Nephron progenitor cell (in vitro differentiated cells): ENCODE results near the gene ZNF580.

ENCODE experiments used
- DNase-seq: peaks from one replicate; pipeline ENCODE4 v3.0.0; 2021
- H3K27ac Mint-ChIP-seq: 2 replicates; pipeline ENCODE4 v1.8.0; 2021; ENCODE audit warnings: mild to moderate bottlenecking, moderate library complexity, mixed read lengths
- H3K27me3 Mint-ChIP-seq: 2 replicates; pipeline ENCODE4 v1.8.0; 2021; ENCODE audit warnings: mild to moderate bottlenecking, low read depth, mixed read lengths; ENCODE audit not compliant: poor library complexity
- H3K36me3 Mint-ChIP-seq: 2 replicates; pipeline ENCODE4 v1.8.0; 2021; ENCODE audit warnings: low read depth, mixed read lengths
- H3K4me1 Mint-ChIP-seq: 2 replicates; pipeline ENCODE4 v1.8.0; 2021; ENCODE audit warnings: mixed read lengths
- H3K4me3 Mint-ChIP-seq: 2 replicates; pipeline ENCODE4 v1.8.0; 2021; ENCODE audit warnings: mild to moderate bottlenecking, moderate library complexity, mixed read lengths
- H3K9me3 Mint-ChIP-seq: 2 replicates; pipeline ENCODE4 v1.8.0; 2021; ENCODE audit warnings: mild to moderate bottlenecking, moderate library complexity, mixed read lengths
- CTCF ChIP-seq: fragments of 200-600 bp; sonication (generic); IDR thresholded peaks from 2 replicates; pipeline ENCODE4 v1.5.0; 2021; ENCODE audit warnings: antibody characterized with exemption

The ZNF580 gene

DNA sequence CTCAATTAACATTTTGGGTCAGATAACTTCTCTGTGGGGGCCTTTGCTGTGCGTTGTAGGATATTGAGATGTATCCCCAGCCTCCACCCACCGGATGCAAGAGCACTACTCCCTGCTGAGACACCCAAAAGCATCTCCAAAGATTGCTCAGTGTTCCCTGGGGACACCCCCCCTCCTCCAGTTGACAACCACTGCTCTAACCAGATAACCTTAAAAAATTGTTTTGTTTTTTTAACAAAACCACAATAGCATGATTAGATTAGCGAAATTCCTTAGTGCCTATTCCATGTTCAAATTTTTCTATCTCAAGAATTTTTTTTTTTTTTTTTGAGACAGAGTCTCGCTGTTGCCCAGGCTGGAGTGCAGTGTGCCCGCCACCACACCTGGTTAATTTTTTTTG is 31.6 kb downstream of the ZNF580 start:
- DNase-seq, result no peak
- Mint-ChIP-seq H3K9me3 (no peaks in the 10 kb centered on the region), H3K4me1 (peaks cover 57% of the 10 kb centered on the region), H3K36me3 (peaks cover 32% of the 10 kb centered on the region), H3K4me3 (no peak overlapping the region), H3K27ac (peak overlapping the region; percentile 84), H3K27me3 (peaks cover 3% of the 10 kb centered on the region)
- no peak for TF ChIP-seq CTCF

DNA sequence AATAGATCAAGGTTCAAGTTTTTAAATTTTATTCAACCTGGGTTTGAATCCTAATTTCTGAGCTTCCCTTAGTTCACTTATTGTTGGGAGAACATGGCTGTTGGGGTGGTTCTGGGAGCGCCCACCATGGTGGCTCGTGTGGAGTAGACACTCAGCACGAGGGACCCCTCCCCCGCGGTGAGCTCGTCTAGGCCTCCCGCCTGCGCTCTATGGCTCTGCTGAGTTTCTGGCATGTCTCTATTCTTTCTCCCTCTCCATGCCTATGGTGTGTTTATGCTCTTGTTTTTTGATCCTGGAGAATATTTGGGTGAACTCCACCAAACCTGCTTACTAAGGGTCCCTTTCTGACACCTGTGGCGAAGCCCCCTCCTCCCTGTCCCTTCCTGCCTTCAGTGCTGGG is 32.7 kb downstream of the ZNF580 start:
- peak overlapping the region; percentile 58 for H3K4me3 Mint-ChIP-seq
- no peak for DNase-seq
- peak overlapping the region; percentile 92 for H3K27ac Mint-ChIP-seq
- peaks cover 33% of the 10 kb centered on the region for H3K36me3 Mint-ChIP-seq
- peaks cover 3% of the 10 kb centered on the region for H3K27me3 Mint-ChIP-seq
- no peak for TF ChIP-seq CTCF
- H3K9me3 Mint-ChIP-seq, result no peaks in the 10 kb centered on the region
- peaks cover 62% of the 10 kb centered on the region for H3K4me1 Mint-ChIP-seq

GRCh38 chr19:55673889-55674288 is 33.1 kb downstream of the ZNF580 start:
- DNase-seq, result no peak
- peaks cover 3% of the 10 kb centered on the region for H3K27me3 Mint-ChIP-seq
- no peak for TF ChIP-seq CTCF
- no peaks in the 10 kb centered on the region for H3K9me3 Mint-ChIP-seq
- H3K4me1 Mint-ChIP-seq, result peaks cover 62% of the 10 kb centered on the region
- H3K36me3 Mint-ChIP-seq, result peaks cover 37% of the 10 kb centered on the region
- peak overlapping the region; percentile 58 for H3K4me3 Mint-ChIP-seq
- peak overlapping the region; percentile 92 for H3K27ac Mint-ChIP-seq

GRCh38 chr19:55674459-55674840 is 33.6 kb downstream of the ZNF580 start:
- peak; percentile 19 for DNase-seq
- Mint-ChIP-seq H3K9me3 (no peaks in the 10 kb centered on the region), H3K27ac (peak overlapping the region; percentile 98), H3K27me3 (peaks cover 3% of the 10 kb centered on the region), H3K36me3 (peaks cover 42% of the 10 kb centered on the region), H3K4me1 (peaks cover 62% of the 10 kb centered on the region), H3K4me3 (peak overlapping the region; percentile 82)
- TF ChIP-seq CTCF, result no peak

DNA sequence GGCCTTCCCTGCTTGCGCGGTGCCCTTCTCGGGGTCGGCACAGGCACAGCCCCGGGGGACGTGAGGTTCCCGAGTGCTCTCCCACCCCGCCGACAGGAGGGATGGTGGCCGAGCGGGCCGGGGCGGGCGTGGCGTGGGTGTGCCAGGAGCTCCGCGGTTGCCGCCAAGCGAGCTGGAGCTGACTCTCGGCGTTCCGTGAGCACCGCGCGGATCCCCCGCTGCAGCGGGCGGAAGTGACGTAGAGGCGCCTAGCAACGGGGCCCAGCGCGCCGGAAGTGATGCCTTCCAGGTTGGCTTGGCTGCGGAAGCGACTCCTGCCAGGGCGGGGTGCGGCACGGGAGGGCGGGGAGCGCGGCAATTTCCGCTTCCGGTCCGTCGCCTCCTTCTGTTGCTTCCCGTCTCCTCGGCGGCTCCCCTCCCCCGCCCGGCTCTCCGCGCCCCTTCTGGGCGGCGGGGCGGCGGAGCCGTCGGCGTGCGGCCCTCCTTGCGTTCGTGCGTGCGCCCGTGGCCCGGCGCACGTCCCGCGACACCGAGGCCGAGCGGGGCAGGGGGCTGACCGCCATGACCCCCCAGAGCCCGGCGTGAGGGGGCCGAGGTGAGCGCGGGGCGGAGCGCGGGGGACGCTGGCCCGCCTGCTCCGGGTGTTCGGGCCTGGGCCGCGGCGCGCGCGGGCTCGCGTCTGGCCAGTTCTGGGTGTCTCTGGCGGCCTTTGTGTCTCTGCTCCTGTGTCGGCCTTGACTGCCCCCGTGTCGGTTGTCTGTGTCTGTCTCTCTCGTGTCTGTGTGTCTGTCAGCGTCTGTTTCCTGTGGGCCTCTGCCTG is 34.2 kb downstream of the ZNF580 start, which contains the start of gene EPN1:
Gene EPN1 (plus strand): TSS at position 386 of the 820 bp plus-strand sequence. CDS start 3,402 bp downstream, outside the sequence.
- Mint-ChIP-seq H3K4me3 (peak within 1 kb of the TSS; percentile 98), H3K27ac (peak within 1 kb of the TSS; percentile 98), H3K9me3 (no peaks in the 10 kb centered on the region), H3K36me3 (peaks cover 46% of the 10 kb centered on the region), H3K4me1 (peaks cover 62% of the 10 kb centered on the region), H3K27me3 (peaks cover 3% of the 10 kb centered on the region)
- no peak for TF ChIP-seq CTCF
- peak; percentile 98 for DNase-seq
